H1 (cell line): Measurements from ENCODE around the gene RASGRP3. TPM values are rescaled to one million over a fixed set of nuclear protein-coding genes. Genes with fewer than 3 reads are reported as not detected.

ENCODE experiments used
- CTCF ChIA-PET: fragments of 300-600 bp; sonication (Branson Sonifier 250); formaldehyde crosslinking; loops from one replicate; lab custom pipeline; 2021; ENCODE audit not compliant: partially characterized antibody; lab: Charles Lee
- POLR2A ChIA-PET: fragments of 300-600 bp; sonication (Branson Sonifier 250); formaldehyde crosslinking; loops from one replicate; lab custom pipeline; 2021; ENCODE audit warnings: inconsistent platforms; ENCODE audit not compliant: partially characterized antibody; lab: Charles Lee
- DNase-seq, 2 experiments: peaks; one replicate each; pipeline versions ENCODE4 v3.0.0 to v3.0.0-alpha.2; 2010 to 2022; ENCODE audit warnings: low spot score in 2 of 2, low read depth in 1 of 2, mixed read lengths in 1 of 2
- FAIRE-seq: peaks from 2 replicates; lab custom pipeline; 2011; peaks lifted over from hg19 to GRCh38; lab: Jason Lieb, UNC
- H2AFZ ChIP-seq: 2 replicates; pipeline ENCODE4 v1.8.1; 2012; ENCODE audit warnings: low read length, inconsistent platforms
- H2AK5ac ChIP-seq: 2 replicates; pipeline ENCODE4 v1.6.1; 2013; ENCODE audit warnings: low read depth, low read length
- H2BK120ac ChIP-seq: replicated peaks from 2 replicates; pipeline ENCODE3; 2013; ENCODE audit warnings: low read depth, low read length, inconsistent platforms
- H2BK12ac ChIP-seq: 2 replicates; pipeline ENCODE4 v1.6.1; 2013; ENCODE audit warnings: low read depth, low read length
- H2BK15ac ChIP-seq: 2 replicates; pipeline ENCODE4 v1.6.1; 2013; ENCODE audit warnings: low read length
- H2BK20ac ChIP-seq: 2 replicates; pipeline ENCODE4 v1.6.1; 2013; ENCODE audit warnings: low read length
- H2BK5ac ChIP-seq: 2 replicates; pipeline ENCODE4 v1.6.1; 2013; ENCODE audit warnings: low read depth, low read length
- H3K14ac ChIP-seq: 2 replicates; pipeline ENCODE4 v1.6.1; 2013; ENCODE audit warnings: inconsistent platforms; ENCODE audit not compliant: insufficient read length
- H3K18ac ChIP-seq: 2 replicates; pipeline ENCODE4 v1.6.1; 2013; ENCODE audit warnings: low read length; ENCODE audit errors: extremely low read depth
- H3K23ac ChIP-seq: 2 replicates; pipeline ENCODE4 v1.6.1; 2013; ENCODE audit warnings: inconsistent platforms; ENCODE audit not compliant: insufficient read length
- H3K23me2 ChIP-seq: 2 replicates; pipeline ENCODE4 v1.6.1; 2013; ENCODE audit warnings: low read depth, low read length
- H3K27ac ChIP-seq: 2 replicates; pipeline ENCODE4 v1.6.1; 2011; ENCODE audit warnings: low read depth, low read length, inconsistent platforms
- H3K27me3 ChIP-seq, 4 experiments: replicated peaks in 1 of 4; 1 replicate in 1 of 4; 2 replicates in 3 of 4; pipeline versions ENCODE4 v1.6.1 to v1.8.1; 2011 to 2013; ENCODE audit warnings: low read length in 3 of 4, mild to moderate bottlenecking in 3 of 4, inconsistent platforms in 2 of 4, mixed read lengths in 2 of 4, moderate library complexity in 1 of 4; ENCODE audit not compliant: control insufficient read depth in 3 of 4, insufficient read depth in 3 of 4; ENCODE audit errors: extremely low read depth in 1 of 4
- H3K36me3 ChIP-seq, 4 experiments: 2 replicates each; pipeline versions ENCODE4 v1.6.1 to v1.8.1; 2011 to 2013; ENCODE audit warnings: mild to moderate bottlenecking in 4 of 4, low read length in 3 of 4, moderate library complexity in 2 of 4, control low read depth in 1 of 4, inconsistent platforms in 1 of 4; ENCODE audit not compliant: insufficient read depth in 4 of 4, control insufficient read depth in 2 of 4
- H3K4ac ChIP-seq: replicated peaks from 2 replicates; pipeline ENCODE3; 2013; ENCODE audit warnings: low read length, low read depth, mixed read lengths, inconsistent platforms; ENCODE audit not compliant: insufficient read length
- H3K4me1 ChIP-seq, 4 experiments: replicated peaks in 1 of 4; 1 replicate in 1 of 4; 2 replicates in 3 of 4; pipeline versions ENCODE4 v1.6.1 to v1.8.1; 2011 to 2013; ENCODE audit warnings: low read length in 3 of 4, inconsistent platforms in 2 of 4, mixed read lengths in 1 of 4; ENCODE audit not compliant: insufficient read depth in 4 of 4, control insufficient read depth in 3 of 4
- H3K4me2 ChIP-seq, 2 experiments: 2 replicates each; pipeline versions ENCODE4 v1.6.1 to v1.8.1; 2011 to 2013; ENCODE audit warnings: low read depth in 2 of 2, low read length in 2 of 2, control low read depth in 1 of 2, inconsistent platforms in 1 of 2, mild to moderate bottlenecking in 1 of 2; ENCODE audit not compliant: insufficient read depth in 1 of 2
- H3K4me3 ChIP-seq, 4 experiments: fragments of 200-600, 300-600 bp in 1 of 4; sonication (generic), shearing (Covaris generic), sonication (Bioruptor Twin) in 1 of 4; 2 replicates each; pipeline versions ENCODE4 v1.5.1 to v1.8.1; 2011 to 2016; ENCODE audit warnings: low read length in 4 of 4, low read depth in 3 of 4, control low read depth in 2 of 4, inconsistent platforms in 2 of 4, mild to moderate bottlenecking in 2 of 4, mixed read lengths in 1 of 4, moderate library complexity in 1 of 4; ENCODE audit not compliant: insufficient read depth in 2 of 4; ENCODE audit errors: extremely low read depth in 1 of 4
- H3K56ac ChIP-seq: replicated peaks from 2 replicates; pipeline ENCODE3; 2013; ENCODE audit warnings: low read depth, mild to moderate bottlenecking, mixed read lengths, low read length, inconsistent platforms; ENCODE audit not compliant: insufficient read length
- H3K79me1 ChIP-seq: 2 replicates; pipeline ENCODE4 v1.6.1; 2013; ENCODE audit warnings: low read depth, low read length, control low read depth
- H3K79me2 ChIP-seq, 2 experiments: 2 replicates each; pipeline versions ENCODE4 v1.6.1 to v1.8.1; 2012 to 2013; ENCODE audit warnings: low read length in 2 of 2, mild to moderate bottlenecking in 2 of 2, inconsistent platforms in 1 of 2; ENCODE audit not compliant: insufficient read depth in 2 of 2, control insufficient read depth in 1 of 2
- H3K9ac ChIP-seq, 4 experiments: replicated peaks in 1 of 4; 1 replicate in 1 of 4; 2 replicates in 3 of 4; pipeline versions ENCODE4 v1.6.1 to v1.8.1; 2011 to 2013; ENCODE audit warnings: low read depth in 3 of 4, low read length in 3 of 4, control low read depth in 2 of 4, mild to moderate bottlenecking in 2 of 4, moderate library complexity in 2 of 4, inconsistent platforms in 1 of 4; ENCODE audit errors: extremely low read depth in 1 of 4
- H3K9me3 ChIP-seq, 2 experiments: 2 replicates each; pipeline versions ENCODE4 v1.6.1 to v1.8.1; 2012 to 2013; ENCODE audit warnings: mild to moderate bottlenecking in 2 of 2, moderate library complexity in 2 of 2, control low read depth in 1 of 2, inconsistent platforms in 1 of 2, low read depth in 1 of 2, low read length in 1 of 2, mixed read lengths in 1 of 2; ENCODE audit not compliant: insufficient read depth in 2 of 2
- H4K20me1 ChIP-seq, 2 experiments: replicated peaks in 1 of 2; 2 replicates each; pipeline versions ENCODE3 to v1.8.1; 2011 to 2013; ENCODE audit warnings: inconsistent platforms in 2 of 2, low read length in 2 of 2, mild to moderate bottlenecking in 1 of 2; ENCODE audit not compliant: insufficient read depth in 2 of 2, control insufficient read depth in 1 of 2
- H4K5ac ChIP-seq: 2 replicates; pipeline ENCODE4 v1.6.1; 2013; ENCODE audit warnings: low read length, low read depth, mixed read lengths, inconsistent platforms; ENCODE audit not compliant: insufficient read length
- H4K8ac ChIP-seq: 2 replicates; pipeline ENCODE4 v1.8.0; 2013; ENCODE audit warnings: mild to moderate bottlenecking, moderate library complexity, low read length, inconsistent platforms; ENCODE audit not compliant: insufficient read depth; ENCODE audit errors: extremely low read depth
- H4K91ac ChIP-seq: replicated peaks from 2 replicates; pipeline ENCODE3; 2013; ENCODE audit warnings: low read length, mixed read lengths, inconsistent platforms; ENCODE audit not compliant: insufficient read length
- CBX8 ChIP-seq: fragments of 300-800, 300-1000 bp; sonication (generic); IDR thresholded peaks from 2 replicates; pipeline ENCODE4 v1.7.1; 2016; ENCODE audit warnings: low read depth, low read length, borderline replicate concordance
- CEBPB ChIP-seq: IDR thresholded peaks from 2 replicates; pipeline ENCODE4 v1.6.1; 2012; ENCODE audit warnings: low read depth, low read length
- CHD1 ChIP-seq: IDR thresholded peaks from 2 replicates; pipeline ENCODE4 v1.6.1; 2012; ENCODE audit warnings: low read depth, low read length, improper control_type of control experiment
- EGR1 ChIP-seq: IDR thresholded peaks from 2 replicates; pipeline ENCODE4 v1.6.1; 2011; ENCODE audit warnings: low read depth, low read length, borderline replicate concordance
- GTF2F1 ChIP-seq: IDR thresholded peaks from 2 replicates; pipeline ENCODE4 v1.6.1; 2012; ENCODE audit warnings: low read depth, low read length, improper control_type of control experiment, borderline replicate concordance
- RNF2 ChIP-seq: fragments of 200-900, 300-1000 bp; sonication (generic); IDR thresholded peaks from 2 replicates; pipeline ENCODE4 v1.7.1; 2016; ENCODE audit warnings: borderline replicate concordance, low read depth, mild to moderate bottlenecking, antibody characterized with exemption, low read length; ENCODE audit not compliant: poor library complexity, severe bottlenecking; ENCODE audit errors: missing control alignments
- WGBS, 2 experiments: shearing (Covaris generic) in 1 of 2; methylation state at CpG; one replicate each; pipeline versions ENCODE4 v1.1.6 to v1.1.7; 2013 to 2015; ENCODE audit warnings: low lambda C conversion rate in 2 of 2, mixed read lengths in 2 of 2, inconsistent platforms in 1 of 2, low coverage in 1 of 2, missing lambda C conversion rate in 1 of 2; ENCODE audit not compliant: insufficient replicate concordance in 2 of 2, insufficient coverage in 1 of 2, insufficient read length in 1 of 2; ENCODE audit errors: extremely low coverage in 1 of 2, missing lambda C conversion rate in 1 of 2; 5-methylcytosine and 5-hydroxymethylcytosine counted together
- polyA plus RNA-seq, 7 experiments: library from polyadenylated mRNA; depleted of rRNA in 3 of 7; stranded (reverse) in 5 of 7; unstranded in 2 of 7; fragments of >200 nt in 5 of 7; fragments of 200-250 nt in 2 of 7; gene quantifications; 1 replicate in 5 of 7; 2 replicates in 1 of 7; 4 replicates in 1 of 7; pipeline versions ENCODE4 v1.2.1 to v1.2.3, GENCODE V29; 2011 to 2013; ENCODE audit warnings: missing spikeins in 2 of 7, mixed read lengths in 2 of 7
- total RNA-seq: library from RNA; stranded (reverse); fragmentation: NEBNext Ultra II Directional; extraction: Animal tissue kit (Norgen Biotek cat#: 25700); gene quantifications from 2 replicates; pipeline ENCODE4 v1.2.1, GENCODE V29; 2021
- TF ChIP-seq, protein P1 (sequence below): IDR thresholded peaks from 2 replicates; pipeline ENCODE4 v1.6.1; 2011; ENCODE audit warnings: low read length, improper control_type of control experiment

RASGRP3 gene
- total and polyA plus RNA-seq, 2 of the 8 experiments (the other 6 are each of a cell fraction or from before 2014, with no cell fraction given) = 0.06 TPM; not detected in 1

DNA sequence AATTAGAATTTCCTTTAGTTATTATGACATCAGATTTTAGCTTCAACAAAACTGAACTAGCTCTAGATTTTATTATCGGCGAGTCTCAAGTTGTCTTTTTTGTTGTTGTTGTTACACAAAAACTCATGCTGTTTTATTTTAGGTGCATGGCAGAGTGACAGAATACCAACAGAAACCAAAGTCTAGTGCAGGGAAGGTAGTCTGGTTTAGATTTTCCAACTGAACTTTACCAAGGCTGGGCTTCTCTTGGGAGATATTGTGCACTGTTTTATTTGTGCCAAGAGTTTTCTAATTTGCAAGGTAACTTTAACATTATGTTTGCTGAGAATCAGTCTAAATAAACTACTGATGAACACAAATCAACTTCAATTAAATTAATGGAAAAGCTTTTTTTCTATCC is 43.6 kb upstream of the RASGRP3 start:
- Histone ChIP-seq H2BK15ac (no peak overlapping the region), H3K4me3 (no peak overlapping the region), H3K4ac (no peak overlapping the region), H3K27me3 (no peaks in the 10 kb centered on the region), H2AFZ (no peak overlapping the region), H3K18ac (no peak overlapping the region), H3K23me2 (no peaks in the 10 kb centered on the region), H3K4me1 (no peaks in the 10 kb centered on the region), H2BK20ac (no peak overlapping the region), H3K14ac (no peak overlapping the region), H4K8ac (no peak overlapping the region), H3K79me2 (no peaks in the 10 kb centered on the region), H3K4me2 (no peak overlapping the region), H2BK12ac (no peak overlapping the region), H4K20me1 (no peaks in the 10 kb centered on the region), H3K56ac (no peak overlapping the region), H3K9me3 (no peaks in the 10 kb centered on the region), H3K79me1 (no peaks in the 10 kb centered on the region), H2AK5ac (no peak overlapping the region), H2BK5ac (no peak overlapping the region), H3K23ac (no peak overlapping the region), H2BK120ac (no peak overlapping the region), H4K91ac (no peak overlapping the region), H3K36me3 (no peaks in the 10 kb centered on the region), H4K5ac (no peak overlapping the region), H3K9ac (no peak overlapping the region), H3K27ac (no peak overlapping the region)
- DNase-seq (no peak), FAIRE-seq (no peak)
- TF ChIP-seq RNF2 (no peak), CEBPB (no peak), GTF2F1 (no peak), CHD1 (no peak), CBX8 (no peak), EGR1 (no peak)
- TF ChIP-seq, protein P1, sequence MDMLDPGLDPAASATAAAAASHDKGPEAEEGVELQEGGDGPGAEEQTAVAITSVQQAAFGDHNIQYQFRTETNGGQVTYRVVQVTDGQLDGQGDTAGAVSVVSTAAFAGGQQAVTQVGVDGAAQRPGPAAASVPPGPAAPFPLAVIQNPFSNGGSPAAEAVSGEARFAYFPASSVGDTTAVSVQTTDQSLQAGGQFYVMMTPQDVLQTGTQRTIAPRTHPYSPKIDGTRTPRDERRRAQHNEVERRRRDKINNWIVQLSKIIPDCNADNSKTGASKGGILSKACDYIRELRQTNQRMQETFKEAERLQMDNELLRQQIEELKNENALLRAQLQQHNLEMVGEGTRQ = no peak
- 92% methylated on average over 2 of the region's 2 CpGs; no CpG with 5 or more reads in 1 of the 2 experiments for WGBS, 2 experiments
- POLR2A ChIA-PET = interaction anchor here (0.5 kb wide), 1 partner anchor 20 kb away, joined by 3 read pairs; no protein-coding TSS in a partner anchor
- CTCF ChIA-PET = interaction anchor here (0.5 to 3.3 kb wide), 6 partner anchors 8 to 151 kb away, joined by 3 to 11 read pairs (median 5); no protein-coding TSS in a partner anchor
